Lower lobe of right lung (tissue), 2 donors: ENCODE results near the gene TTC38. TPM values are rescaled to one million over a fixed set of nuclear protein-coding genes. Genes with fewer than 3 reads are reported as not detected.

Experiments used
- ATAC-seq, 2 donors: fragments of 200-7000 bp; cut with Tn5 transposase; one replicate each; pipeline ENCODE4 v1.9.1; 2020 to 2022; ENCODE audit warnings: mild to moderate bottlenecking in 2 of 2, moderate library complexity in 2 of 2
- DNase-seq: peaks from one replicate; pipeline ENCODE4 v3.0.0-alpha.2; 2020
- H3K27ac ChIP-seq: fragments of 200-600 bp; one replicate; pipeline ENCODE4 v1.8.0; 2022
- H3K27me3 ChIP-seq: fragments of 200-600 bp; one replicate; pipeline ENCODE4 v1.8.0; 2022; ENCODE audit warnings: low read depth
- H3K36me3 ChIP-seq: fragments of 200-600 bp; one replicate; pipeline ENCODE4 v1.8.0; 2022; ENCODE audit warnings: mild to moderate bottlenecking
- H3K4me1 ChIP-seq: fragments of 200-600 bp; one replicate; pipeline ENCODE4 v1.8.0; 2022
- H3K4me3 ChIP-seq: fragments of 200-600 bp; one replicate; pipeline ENCODE4 v1.8.0; 2022; ENCODE audit warnings: mild to moderate bottlenecking
- H3K9me3 ChIP-seq: fragments of 200-600 bp; one replicate; pipeline ENCODE4 v1.8.0; 2022
- CTCF ChIP-seq: fragments of 200-600 bp; IDR thresholded peaks from one replicate; pipeline ENCODE4 v1.8.0; 2022; ENCODE audit warnings: antibody characterized with exemption, mild to moderate bottlenecking
- intact Hi-C: fragments of 100-400 bp; cut with DNase I; formaldehyde crosslinking; loops from one replicate; pipeline ENCODE4 v1.11.0; 2022
- total RNA-seq: library from RNA; stranded (reverse); fragmentation: NEBNext Ultra II Directional; extraction: Animal tissue kit (Norgen Biotek cat#: 25700); gene quantifications from one replicate; pipeline ENCODE4 v1.2.1, GENCODE V29; 2021
- donor health status: DM: no; HTN: yes; CAD: no; lungs with severe emphysema.

TTC38 gene
- total RNA-seq, 1 donor from 2014 or later = 26.8 TPM

DNA sequence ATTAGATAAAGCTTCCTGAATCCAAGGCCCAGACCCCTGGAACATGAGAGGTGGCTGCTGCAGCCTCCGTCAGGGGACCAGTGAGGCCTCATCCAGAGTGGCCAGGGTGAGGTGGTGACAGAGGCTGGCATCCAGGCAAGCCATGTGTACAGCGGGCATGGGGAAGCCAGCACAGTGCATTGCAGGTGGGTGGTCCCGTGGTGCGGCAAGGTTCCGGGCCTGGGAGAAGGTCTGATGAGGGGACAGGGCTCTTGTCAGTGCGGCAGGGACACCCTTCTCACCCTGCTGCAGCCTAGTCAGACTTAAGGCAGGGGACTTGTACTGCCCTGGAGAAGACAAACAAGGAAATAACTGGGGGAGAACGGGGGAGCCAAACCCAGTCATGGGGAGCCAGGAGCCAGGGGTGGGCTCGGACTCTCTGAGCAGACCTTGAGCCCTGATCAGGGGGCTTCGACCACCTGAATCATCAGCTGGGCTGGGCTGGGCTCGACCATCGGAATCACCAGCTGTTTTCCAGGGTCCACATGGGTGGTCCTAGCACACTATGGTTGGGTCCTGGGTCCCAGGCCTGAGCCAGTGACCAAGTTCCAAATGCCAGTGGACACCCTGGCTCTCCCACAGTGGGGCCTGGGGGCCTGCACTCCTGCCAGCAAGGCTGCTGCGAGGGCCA is 5.1 kb downstream of the TTC38 start:
- intact Hi-C loops = no loop called here
- H3K36me3 ChIP-seq = peaks cover 59% of the 10 kb centered on the region
- no peak overlapping the region for H3K4me3 ChIP-seq
- DNase-seq (no peak), ATAC-seq (no peak)
- no peak for TF ChIP-seq CTCF
- no peaks in the 10 kb centered on the region for H3K9me3 ChIP-seq
- H3K4me1 ChIP-seq = peaks cover 18% of the 10 kb centered on the region
- no peak overlapping the region for H3K27ac ChIP-seq
- H3K27me3 ChIP-seq = no peaks in the 10 kb centered on the region

- Histone ChIP-seq H3K4me3 (no peak overlapping the region), H3K9me3 (no peaks in the 10 kb centered on the region), H3K27me3 (no peaks in the 10 kb centered on the region), H3K27ac (no peak overlapping the region), H3K36me3 (peaks cover 66% of the 10 kb centered on the region), H3K4me1 (peaks cover 12% of the 10 kb centered on the region)
- ATAC-seq (no peak), DNase-seq (no peak)
- intact Hi-C loops = no loop called here
- TF ChIP-seq CTCF = no peak
These were observed 5.8 kb downstream of the TTC38 start for GRCh38 chr22:46273432-46274148.

DNA sequence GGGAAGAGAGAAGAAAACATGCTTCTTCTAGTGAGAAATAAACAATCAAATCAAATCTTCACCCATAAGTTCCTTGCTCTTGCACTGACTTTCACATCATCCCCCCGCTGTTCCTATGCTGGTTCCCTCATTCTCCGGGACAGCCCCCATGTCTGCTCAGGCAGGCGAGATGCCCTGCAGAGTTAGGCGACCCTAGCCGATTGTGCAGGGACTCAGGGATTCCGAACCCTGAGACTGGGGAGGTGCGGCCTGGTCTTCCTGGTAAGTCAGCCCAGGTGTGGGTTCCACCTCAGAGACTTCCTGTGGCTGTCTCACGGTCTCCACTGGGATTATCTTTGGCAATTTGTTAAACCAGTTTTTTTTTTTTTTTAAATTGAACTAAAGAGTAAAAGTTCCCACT is 6.6 kb downstream of the TTC38 start:
- no peaks in the 10 kb centered on the region for H3K9me3 ChIP-seq
- no peak for TF ChIP-seq CTCF
- intact Hi-C loops = no loop called here
- DNase-seq (no peak), ATAC-seq (no peak)
- peaks cover 4% of the 10 kb centered on the region for H3K4me1 ChIP-seq
- no peaks in the 10 kb centered on the region for H3K27me3 ChIP-seq
- no peak overlapping the region for H3K27ac ChIP-seq
- H3K4me3 ChIP-seq = no peak overlapping the region
- H3K36me3 ChIP-seq = peaks cover 74% of the 10 kb centered on the region

GRCh38 chr22:46275455-46276122 is 7.8 kb downstream of the TTC38 start:
- no peak for TF ChIP-seq CTCF
- peaks cover 86% of the 10 kb centered on the region for H3K36me3 ChIP-seq

DNA sequence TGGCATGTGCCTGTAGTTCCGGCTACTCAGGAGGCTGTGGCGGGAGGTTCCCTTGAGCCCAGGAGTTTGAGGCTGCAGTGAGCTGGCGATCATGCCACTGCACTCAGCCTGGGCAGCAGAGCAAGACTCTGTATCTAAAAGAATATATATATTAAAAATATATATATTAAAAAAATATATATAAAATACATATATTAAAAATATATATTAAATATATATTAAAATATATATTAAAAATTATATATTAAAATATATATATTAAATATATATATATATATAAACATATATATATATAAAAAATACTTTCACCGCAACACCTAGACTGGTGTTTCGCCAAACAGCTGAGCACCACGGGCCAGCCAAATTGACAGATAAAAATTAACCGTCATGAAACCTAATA is 8.8 kb downstream of the TTC38 start:
- ATAC-seq (no peak), DNase-seq (no peak)
- Histone ChIP-seq H3K27ac (no peak overlapping the region), H3K27me3 (no peaks in the 10 kb centered on the region), H3K9me3 (no peaks in the 10 kb centered on the region), H3K4me3 (no peak overlapping the region), H3K4me1 (peaks cover 6% of the 10 kb centered on the region), H3K36me3 (peaks cover 95% of the 10 kb centered on the region)
- intact Hi-C loops = no loop called here
- no peak for TF ChIP-seq CTCF

More at GRCh38 chr22:46275455-46276122, 7.8 kb downstream of the TTC38 start:
- no peak overlapping the region for H3K27ac ChIP-seq
- peaks cover 3% of the 10 kb centered on the region for H3K4me1 ChIP-seq
- no peak overlapping the region for H3K4me3 ChIP-seq
- ATAC-seq (no peak), DNase-seq (no peak)
- no peaks in the 10 kb centered on the region for H3K27me3 ChIP-seq
- intact Hi-C loops = no loop called here
- no peaks in the 10 kb centered on the region for H3K9me3 ChIP-seq
